Measurements from ENCODE around the gene RNF169. TPM values are rescaled to one million over a fixed set of nuclear protein-coding genes. Genes with fewer than 3 reads are reported as not detected.

The RNF169 gene
- total and polyA plus RNA-seq, 2 of the 4 experiments (the other 2 are of a cell fraction), result 3.6 to 23.3 TPM

DNA sequence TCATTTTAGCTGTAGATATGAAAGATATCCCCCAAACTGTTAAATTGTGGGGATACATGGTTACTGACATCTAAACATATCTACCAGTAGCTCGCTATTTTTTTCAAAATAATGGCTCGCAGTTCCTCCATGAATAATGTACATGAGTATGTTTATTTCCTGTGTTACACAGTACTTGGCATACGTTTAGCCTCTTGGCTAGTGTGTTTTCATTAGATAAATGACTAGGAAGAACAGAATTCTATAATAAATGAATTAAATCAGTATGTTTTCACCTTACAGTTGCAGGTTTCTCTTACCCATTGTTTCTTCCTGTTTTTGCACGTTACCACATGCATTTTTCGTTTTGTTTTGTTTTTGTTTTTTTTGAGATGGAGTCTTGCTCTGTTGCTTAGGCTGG is 21.8 kb downstream of the RNF169 start:
- in situ Hi-C loops (cut with MboI; ENCODE audit: low sequenced_read_pairs), result no loop called here
- dilution Hi-C loops (cut with HindIII; ENCODE audit: low sequenced_read_pairs, unreplicated experiment), result no loop called here
- peaks cover 35 to 66% of the 10 kb centered on the region in 2 experiments for H3K79me1 ChIP-seq (ENCODE audit: low read depth in 1 of 2, low read length in 2 of 2)

More for the DNA sequence above, 21.8 kb downstream of the RNF169 start:
- Histone ChIP-seq H2BK20ac (ENCODE audit: low read depth, low read length) (no peak overlapping the region), H3K4me1 (ENCODE audit: control insufficient read depth, insufficient read depth, low read length) (peaks cover 16% of the 10 kb centered on the region), H2BK5ac (ENCODE audit: low read depth, low read length, poor library complexity, severe bottlenecking) (no peak overlapping the region), H3K23ac (ENCODE audit: low read depth, low read length) (no peak overlapping the region), H3K27me3 (ENCODE audit: control insufficient read depth, insufficient read depth, low read length) (no peaks in the 10 kb centered on the region), H3K9me1 (ENCODE audit: insufficient read depth, low read length) (peaks cover 7% of the 10 kb centered on the region), H3K27ac (ENCODE audit: insufficient read depth, low read length) (no peak overlapping the region), H2AFZ (replicated peaks; ENCODE audit: low read length, poor library complexity) (no peak overlapping the region), H4K91ac (ENCODE audit: insufficient read depth, low read depth, low read length) (no peak overlapping the region), H2BK120ac (ENCODE audit: low read depth, low read length) (no peak overlapping the region), H3K4me2 (ENCODE audit: low read depth, low read length) (peak overlapping the region; percentile 58; the same call in 1 of the 2 replicates), H2AK5ac (ENCODE audit: low read depth, low read length) (no peak overlapping the region), H3K18ac (ENCODE audit: low read depth, low read length) (no peak overlapping the region), H3K9me3 (ENCODE audit: control insufficient read depth, insufficient read depth, low read length) (no peaks in the 10 kb centered on the region), H4K5ac (ENCODE audit: low read depth, low read length) (no peak overlapping the region), H3K9ac (ENCODE audit: low read depth, low read length) (no peak overlapping the region), H2BK15ac (ENCODE audit: low read depth, low read length) (no peak overlapping the region), H4K20me1 (ENCODE audit: insufficient read depth, low read length) (peaks cover 52% of the 10 kb centered on the region), H3K4ac (ENCODE audit: low read depth, low read length) (no peak overlapping the region), H3K56ac (ENCODE audit: extremely low read depth, insufficient read depth, low read length) (no peak overlapping the region), H3K14ac (replicated peaks; ENCODE audit: low read depth, low read length) (no peak overlapping the region), H3K36me3 (ENCODE audit: control insufficient read depth, insufficient read depth, low read length) (no peaks in the 10 kb centered on the region), H2AK9ac (replicated peaks; ENCODE audit: low read depth, low read length, poor library complexity) (no peak overlapping the region), H4K8ac (ENCODE audit: low read depth in 2 of 2, low read length in 2 of 2) (no peak overlapping the region), H3K4me3 (ENCODE audit: insufficient read depth, low read depth, low read length) (no peak overlapping the region)
- ATAC-seq (ENCODE audit: low read depth) (peak; percentile 30; the same call in 1 of the 2 replicates), DNase-seq (peak; percentile 68)
- CTCF ChIA-PET, result no interaction called here
- TF ChIP-seq FOS (IDR thresholded peaks at IDR 0.05; ENCODE audit: low read depth, low read length) (no peak), MXI1 (IDR thresholded peaks at IDR 0.05; ENCODE audit: borderline replicate concordance, low read depth, low read length) (no peak), CEBPB (IDR thresholded peaks at IDR 0.05; ENCODE audit: low read depth, low read length) (peak; percentile 11; the same call in 1 of the 2 replicates)
- TF ChIP-seq, protein P1, sequence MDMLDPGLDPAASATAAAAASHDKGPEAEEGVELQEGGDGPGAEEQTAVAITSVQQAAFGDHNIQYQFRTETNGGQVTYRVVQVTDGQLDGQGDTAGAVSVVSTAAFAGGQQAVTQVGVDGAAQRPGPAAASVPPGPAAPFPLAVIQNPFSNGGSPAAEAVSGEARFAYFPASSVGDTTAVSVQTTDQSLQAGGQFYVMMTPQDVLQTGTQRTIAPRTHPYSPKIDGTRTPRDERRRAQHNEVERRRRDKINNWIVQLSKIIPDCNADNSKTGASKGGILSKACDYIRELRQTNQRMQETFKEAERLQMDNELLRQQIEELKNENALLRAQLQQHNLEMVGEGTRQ (IDR thresholded peaks at IDR 0.05; ENCODE audit: low read depth, low read length), result no peak
- POLR2A ChIA-PET (ENCODE audit: unreplicated experiment), result no interaction called here
- WGBS, 2 experiments (ENCODE audit: extremely low coverage in 2 of 2, insufficient read length in 1 of 2), result no CpG with 5 or more reads among the region's 5 CpGs
- intact Hi-C loops (cut with micrococcal nuclease), result loop anchor here (5.0 kb wide), 1 partner anchor 37 kb away; no protein-coding TSS in a partner anchor
- BruUV-seq (replicated peaks), result no TSS peak
